K562 (cell line): ENCODE data around the gene DBI. TPM values are rescaled to one million over a fixed set of nuclear protein-coding genes. Genes with fewer than 3 reads are reported as not detected.

ENCODE experiments used
- ATAC-seq: fragments of 200-7000 bp; cut with Tn5 transposase; 3 replicates; pipeline ENCODE4 v1.9.1; 2020; ENCODE audit warnings: moderate library complexity
- BruUV-seq: library from RNA; stranded (reverse); fragments of 400-500 nt; replicated peaks from 2 replicates; lab custom pipeline; 2021; lab: Mats Ljungman, UMichigan
- CTCF ChIA-PET: fragments of 300-600 bp; formaldehyde crosslinking; extraction: SDS; loops from one replicate; lab custom pipeline; 2021; ENCODE audit warnings: low intra/inter-chr PET ratio; lab: Yijun Ruan, JAX
- POLR2A ChIA-PET: fragments of 300-600, 350-650 bp; sonication (Branson Sonifier 250); formaldehyde crosslinking; extraction: SDS; loops from one replicate; lab custom pipeline; 2021; ENCODE audit warnings: antibody characterized with exemption, inconsistent platforms; lab: Yijun Ruan, JAX
- DNase-seq, 4 experiments: peaks; one replicate each; pipeline versions ENCODE4 v3.0.0 to v3.0.0-alpha.2; 2011 to 2018; ENCODE audit warnings: low spot score in 3 of 4, mixed read lengths in 3 of 4; ENCODE audit errors: extremely low read depth in 1 of 4
- FAIRE-seq: peaks from 2 replicates; lab custom pipeline; 2011; peaks lifted over from hg19 to GRCh38; lab: Jason Lieb, UNC
- H2AFZ ChIP-seq: 2 replicates; pipeline ENCODE4 v1.6.0; 2011; ENCODE audit warnings: low read depth, low read length, control low read depth, inconsistent platforms
- H3K27ac ChIP-seq: fragments of 200-600 bp; 3 replicates; pipeline ENCODE4 v1.8.0; 2011; ENCODE audit warnings: low read depth, mild to moderate bottlenecking, control low read depth, inconsistent platforms, low read length, moderate library complexity, mixed read lengths; ENCODE audit errors: extremely low read depth
- H3K27me3 ChIP-seq, 2 experiments: fragments of 300-600 bp in 1 of 2; 2 replicates in 1 of 2; 3 replicates in 1 of 2; pipeline versions ENCODE4 v1.6.0 to v1.8.0; 2011; ENCODE audit warnings: inconsistent platforms in 2 of 2, low read length in 2 of 2, mild to moderate bottlenecking in 1 of 2, mixed read lengths in 1 of 2, moderate library complexity in 1 of 2; ENCODE audit not compliant: control insufficient read depth in 2 of 2, insufficient read depth in 2 of 2
- H3K36me3 ChIP-seq: fragments of 300-600 bp; 3 replicates; pipeline ENCODE4 v1.8.0; 2011; ENCODE audit warnings: mild to moderate bottlenecking, low read length, inconsistent platforms; ENCODE audit not compliant: control insufficient read depth, insufficient read depth
- H3K4me1 ChIP-seq, 2 experiments: fragments of 200-600 bp in 1 of 2; replicated peaks in 1 of 2; 2 replicates in 1 of 2; 3 replicates in 1 of 2; pipeline versions ENCODE4 v1.5.1 to v1.8.0; 2011; ENCODE audit warnings: inconsistent platforms in 2 of 2, low read length in 2 of 2, mild to moderate bottlenecking in 1 of 2, mixed read lengths in 1 of 2, moderate library complexity in 1 of 2; ENCODE audit not compliant: control insufficient read depth in 2 of 2, insufficient read depth in 2 of 2
- H3K4me2 ChIP-seq: 2 replicates; pipeline ENCODE4 v1.6.1; 2011; ENCODE audit warnings: low read length, control low read depth, inconsistent platforms, mixed read lengths; ENCODE audit not compliant: insufficient read depth
- H3K4me3 ChIP-seq: fragments of 200-600 bp; sonication (generic), shearing (Covaris generic); 2 replicates; pipeline ENCODE4 v1.5.1; 2016; ENCODE audit warnings: control low read depth, inconsistent platforms
- H3K79me2 ChIP-seq: fragments of 200-600 bp; 3 replicates; pipeline ENCODE4 v1.8.0; 2011; ENCODE audit warnings: low read length, inconsistent platforms; ENCODE audit not compliant: control insufficient read depth, insufficient read depth
- H3K9ac ChIP-seq, 2 experiments: 2 replicates each; pipeline versions ENCODE4 v1.6.0 to v1.6.1; 2011; ENCODE audit warnings: low read depth in 2 of 2, low read length in 2 of 2, control low read depth in 1 of 2, inconsistent platforms in 1 of 2, mild to moderate bottlenecking in 1 of 2, mixed read lengths in 1 of 2; ENCODE audit not compliant: insufficient read depth in 1 of 2
- H3K9me1 ChIP-seq: one replicate; pipeline ENCODE4 v1.6.0; 2011; ENCODE audit warnings: inconsistent platforms, mild to moderate bottlenecking, low read length, moderate library complexity; ENCODE audit not compliant: control insufficient read depth, insufficient read depth
- H3K9me3 ChIP-seq: replicated peaks from 2 replicates; pipeline ENCODE4 v1.5.1; 2011; ENCODE audit warnings: low read depth, low read length, inconsistent platforms; ENCODE audit not compliant: control insufficient read depth, insufficient read depth
- H4K20me1 ChIP-seq: replicated peaks from 2 replicates; pipeline ENCODE4 v1.6.1; 2011; ENCODE audit warnings: low read length, inconsistent platforms, mixed read lengths; ENCODE audit not compliant: control insufficient read depth, insufficient read depth
- ARID2 ChIP-seq: fragments of 450-650 bp; IDR thresholded peaks from 2 replicates; pipeline ENCODE4 v1.6.1; 2017; ENCODE audit warnings: antibody characterized with exemption, mild to moderate bottlenecking
- CHD4 ChIP-seq: fragments of 200-600 bp; sonication (generic); IDR thresholded peaks from 3 replicates; pipeline ENCODE4 v1.6.1; 2012; ENCODE audit warnings: low read depth, mild to moderate bottlenecking, mixed read lengths, low read length, inconsistent platforms; ENCODE audit not compliant: insufficient read depth, insufficient replicate concordance, poor library complexity, severe bottlenecking
- CREB1 ChIP-seq, 2 experiments: sonication (generic) in 1 of 2; formaldehyde crosslinking in 1 of 2; IDR thresholded peaks; 2 replicates each; pipeline versions ENCODE4 v1.6.1 to v1.8.0; 2012 to 2022; ENCODE audit warnings: inconsistent platforms in 1 of 2, mild to moderate bottlenecking in 1 of 2, missing genetic modification reagents in 1 of 2, moderate library complexity in 1 of 2
- CREM ChIP-seq: IDR thresholded peaks from 2 replicates; pipeline ENCODE4 v1.6.1; 2014; ENCODE audit warnings: antibody characterized with exemption, low read depth
- FOXA1 ChIP-seq: fragments of 450-650 bp; IDR thresholded peaks from 2 replicates; pipeline ENCODE4 v1.6.1; 2016; ENCODE audit warnings: mild to moderate bottlenecking, borderline replicate concordance
- HMGN3 ChIP-seq: IDR thresholded peaks from 2 replicates; pipeline ENCODE4 v1.6.1; 2011; ENCODE audit warnings: borderline replicate concordance, low read depth, mild to moderate bottlenecking, mixed read lengths, low read length; ENCODE audit not compliant: insufficient read length; ENCODE audit errors: extremely low read depth
- KLF13 ChIP-seq: fragments of 450-650 bp; IDR thresholded peaks from 2 replicates; pipeline ENCODE4 v1.6.1; 2016; ENCODE audit warnings: missing genetic modification characterization, low read depth, mild to moderate bottlenecking, missing compliant biosample characterization, moderate library complexity, borderline replicate concordance
- MEF2A ChIP-seq: IDR thresholded peaks from 2 replicates; pipeline ENCODE4 v1.6.1; 2011; ENCODE audit warnings: low read depth, mild to moderate bottlenecking, low read length, moderate library complexity; ENCODE audit not compliant: control insufficient read depth
- MTA3 ChIP-seq: fragments of 450-650 bp; formaldehyde crosslinking; IDR thresholded peaks from 2 replicates; pipeline ENCODE4 v1.6.1; 2017; ENCODE audit warnings: mild to moderate bottlenecking, borderline replicate concordance
- NFATC3 ChIP-seq: fragments of 450-650 bp; IDR thresholded peaks from 2 replicates; pipeline ENCODE4 v1.6.1; 2017; ENCODE audit warnings: mild to moderate bottlenecking
- RAD21 ChIP-seq, 2 experiments: fragments of 250-450 bp in 1 of 2; fragments of 450-650 bp in 1 of 2; sonication (Bioruptor Pico) in 1 of 2; formaldehyde crosslinking in 1 of 2; IDR thresholded peaks in 1 of 2; conservative IDR thresholded peaks in 1 of 2; 2 replicates each; pipeline versions ENCODE4 v1.4.0 to v1.8.0; 2020 to 2022; ENCODE audit warnings: mild to moderate bottlenecking in 2 of 2, moderate library complexity in 1 of 2
- RBM15 ChIP-seq: fragments of 200-400 bp; formaldehyde crosslinking; IDR thresholded peaks from 2 replicates; pipeline ENCODE4 v1.6.1; 2018; ENCODE audit warnings: mild to moderate bottlenecking, low read length, moderate library complexity; ENCODE audit not compliant: insufficient read depth
- SMC3 ChIP-seq: conservative IDR thresholded peaks from 2 replicates; pipeline ENCODE4 v1.6.1; 2011; ENCODE audit warnings: low read depth, low read length, improper control_type of control experiment; ENCODE audit not compliant: insufficient read depth
- THRAP3 ChIP-seq: fragments of 450-650 bp; IDR thresholded peaks from 2 replicates; pipeline ENCODE4 v1.6.1; 2016; ENCODE audit warnings: mild to moderate bottlenecking, inconsistent platforms, borderline replicate concordance
- ZFX ChIP-seq: sonication (generic); formaldehyde crosslinking; IDR thresholded peaks from 2 replicates; pipeline ENCODE4 v1.8.0; 2022; ENCODE audit warnings: mild to moderate bottlenecking, missing genetic modification reagents, moderate library complexity
- ZNF143 ChIP-seq: sonication (generic); formaldehyde crosslinking; IDR thresholded peaks from 2 replicates; pipeline ENCODE4 v1.9.0; 2022; ENCODE audit warnings: mild to moderate bottlenecking, missing genetic modification reagents
- ZNF316 ChIP-seq: fragments of 450-650 bp; IDR thresholded peaks from 2 replicates; pipeline ENCODE4 v1.6.1; 2016
- ZNF830 ChIP-seq: fragments of 250-450 bp; sonication (Bioruptor Pico); IDR thresholded peaks from 2 replicates; pipeline ENCODE4 v1.5.0; 2021; ENCODE audit warnings: mild to moderate bottlenecking
- WGBS: fragments of 100-300 bp; shearing (Covaris generic); methylation state at CpG from one replicate; pipeline ENCODE4 v1.1.6; 2016; ENCODE audit warnings: low coverage, mixed read lengths; ENCODE audit not compliant: insufficient coverage; ENCODE audit errors: missing lambda C conversion rate; 5-methylcytosine and 5-hydroxymethylcytosine counted together
- in situ Hi-C: fragments of 300-500 bp; cut with MboI; formaldehyde crosslinking; loops from 4 replicates; pipeline ENCODE4 v1.15.0; 2018; ENCODE audit warnings: inconsistent platforms, mixed read lengths
- intact Hi-C: fragments of 100-400 bp; cut with micrococcal nuclease; formaldehyde crosslinking; loops from 2 replicates; pipeline ENCODE4 v1.14.2; 2022
- polyA plus RNA-seq, 8 experiments: library from polyadenylated mRNA; depleted of rRNA in 4 of 8; stranded (reverse) in 5 of 8; unstranded in 3 of 8; fragments of >200 nt; fragmentation: Nextera tagmentation in 2 of 8; fragmentation: Illumina TruSeq in 1 of 8; extraction: Ambion mirVana in 2 of 8; extraction: Trizol in 1 of 8; gene quantifications; 2 replicates each; pipeline versions ENCODE4 v1.2.1 to v1.2.3, GENCODE V29; 2011 to 2014; ENCODE audit warnings: inconsistent platforms in 1 of 8, missing spikeins in 1 of 8
- total RNA-seq, 7 experiments: library from RNA; depleted of rRNA in 6 of 7; stranded (reverse); fragments of >200 nt in 6 of 7; fragmentation: Illumina TruSeq in 2 of 7; extraction: Trizol in 2 of 7; gene quantifications; 2 replicates each; pipeline versions ENCODE4 v1.2.1 to v1.2.3, GENCODE V29; 2011 to 2021; ENCODE audit warnings: low replicate concordance in 1 of 7
- TF ChIP-seq, protein P1 (sequence below): IDR thresholded peaks from 2 replicates; pipeline ENCODE4 v1.6.1; 2011; ENCODE audit not compliant: insufficient read length; ENCODE audit errors: extremely low read depth
- TF ChIP-seq, protein P2 (sequence below): sonication (generic); formaldehyde crosslinking; IDR thresholded peaks from 2 replicates; pipeline ENCODE4 v1.8.0; 2022; ENCODE audit warnings: missing genetic modification reagents, mild to moderate bottlenecking, moderate library complexity, borderline replicate concordance

Gene DBI
- total and polyA plus RNA-seq, 9 of the 15 experiments (the other 6 are each of a cell fraction or from before 2014, with no cell fraction given): 55.8 to 443 (median 194) TPM

DNA sequence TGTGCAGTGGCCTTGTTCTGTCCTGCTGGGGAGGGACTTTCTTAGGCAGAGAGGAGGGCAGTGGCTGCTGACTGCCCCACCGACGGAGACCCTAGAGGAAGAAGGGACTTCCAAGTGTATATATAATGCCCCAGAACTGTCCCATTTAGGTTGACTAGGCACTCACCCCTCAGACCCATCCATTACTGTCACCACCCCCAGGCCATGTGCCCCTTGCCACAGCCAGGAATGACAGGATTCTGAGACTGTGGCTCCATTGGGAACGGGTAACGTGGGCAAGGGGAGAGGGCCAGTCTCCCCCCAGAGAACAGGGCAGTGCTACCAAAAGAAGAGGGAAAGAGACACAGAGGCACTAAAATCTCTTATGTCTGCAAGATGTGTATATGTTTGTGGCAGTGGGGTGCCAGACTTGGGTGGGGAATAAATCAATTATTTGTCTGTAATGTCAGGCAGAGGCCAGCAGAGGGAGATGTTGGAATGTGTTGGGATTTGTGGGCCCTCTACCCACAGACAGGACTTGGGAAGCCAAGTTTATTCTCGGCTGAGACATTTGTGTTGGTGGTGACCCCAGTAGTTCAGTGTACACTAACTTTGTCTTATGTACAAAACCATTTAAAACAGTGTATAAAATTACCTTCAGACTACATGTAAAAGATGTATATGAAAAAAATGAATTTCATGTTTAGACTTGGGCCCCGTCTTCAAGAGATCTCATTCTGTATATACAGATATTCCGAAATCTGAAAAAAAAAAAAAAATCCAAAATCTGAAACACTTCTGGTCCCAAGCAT lies 40.8 kb downstream of the DBI start:
- in situ Hi-C loops (loop anchor here (10.0 kb wide), 1 partner anchor 257 kb away; no protein-coding TSS in a partner anchor), intact Hi-C loops (loop anchor here (1.0 to 2.0 kb wide), 3 partner anchors 69 to 253 kb away; no protein-coding TSS in a partner anchor)
- BruUV-seq: no TSS peak
- 22% methylated on average over 7 of the region's 7 CpGs for WGBS
- ChIA-PET POLR2A (no interaction called here), CTCF (interaction anchor here (0.7 to 5.6 kb wide), 4 partner anchors 68 to 252 kb away, joined by 3 to 56 read pairs (median 12); no protein-coding TSS in a partner anchor)
- Histone ChIP-seq H3K4me2 (no peak overlapping the region), H3K27ac (no peak overlapping the region), H3K9me1 (no peaks in the 10 kb centered on the region), H3K36me3 (no peaks in the 10 kb centered on the region), H3K9me3 (no peaks in the 10 kb centered on the region), H3K27me3 (peaks cover 0 to 27% of the 10 kb centered on the region in 2 experiments; a peak in 2 of 5 replicates), H3K79me2 (no peaks in the 10 kb centered on the region), H2AFZ (no peak overlapping the region), H3K4me1 (no peaks in the 10 kb centered on the region; a peak in 1 of 5 replicates), H3K4me3 (no peak overlapping the region), H3K9ac (no peak overlapping the region), H4K20me1 (no peaks in the 10 kb centered on the region)
- FAIRE-seq: peak; percentile 93
- peak; percentile 71 to 78 (median 74) for DNase-seq
- ATAC-seq: peak; percentile 89
- no peak for TF ChIP-seq NFATC3
- TF ChIP-seq ZFX (CRISPR knock-in tag): no peak
- no peak for TF ChIP-seq CHD4
- TF ChIP-seq, protein P1, sequence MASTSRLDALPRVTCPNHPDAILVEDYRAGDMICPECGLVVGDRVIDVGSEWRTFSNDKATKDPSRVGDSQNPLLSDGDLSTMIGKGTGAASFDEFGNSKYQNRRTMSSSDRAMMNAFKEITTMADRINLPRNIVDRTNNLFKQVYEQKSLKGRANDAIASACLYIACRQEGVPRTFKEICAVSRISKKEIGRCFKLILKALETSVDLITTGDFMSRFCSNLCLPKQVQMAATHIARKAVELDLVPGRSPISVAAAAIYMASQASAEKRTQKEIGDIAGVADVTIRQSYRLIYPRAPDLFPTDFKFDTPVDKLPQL: no peak
- TF ChIP-seq KLF13 (tag): no peak
- peak; percentile 84 for TF ChIP-seq ARID2
- TF ChIP-seq ZNF830 (CRISPR knock-in tag): no peak
- no peak for TF ChIP-seq CREM
- no peak for TF ChIP-seq RBM15
- TF ChIP-seq FOXA1: no peak
- no peak for TF ChIP-seq ZNF316
- TF ChIP-seq ZNF143 (CRISPR knock-in tag): no peak
- TF ChIP-seq RAD21 (CRISPR knock-in tag; conservative IDR thresholded peaks at IDR 0.05 in 1 of 2, IDR thresholded peaks at IDR 0.05 in 1 of 2): peak; percentile 95
- no peak for TF ChIP-seq CREB1 (IDR thresholded peaks at IDR 0.05)
- TF ChIP-seq CREB1 (CRISPR knock-in tag; IDR thresholded peaks at IDR 0.05): no peak
- TF ChIP-seq HMGN3: no peak
- TF ChIP-seq, protein P2, sequence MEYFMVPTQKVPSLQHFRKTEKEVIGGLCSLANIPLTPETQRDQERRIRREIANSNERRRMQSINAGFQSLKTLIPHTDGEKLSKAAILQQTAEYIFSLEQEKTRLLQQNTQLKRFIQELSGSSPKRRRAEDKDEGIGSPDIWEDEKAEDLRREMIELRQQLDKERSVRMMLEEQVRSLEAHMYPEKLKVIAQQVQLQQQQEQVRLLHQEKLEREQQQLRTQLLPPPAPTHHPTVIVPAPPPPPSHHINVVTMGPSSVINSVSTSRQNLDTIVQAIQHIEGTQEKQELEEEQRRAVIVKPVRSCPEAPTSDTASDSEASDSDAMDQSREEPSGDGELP (CRISPR knock-in tag): no peak
- no peak for TF ChIP-seq MEF2A
- TF ChIP-seq MTA3: no peak
- peak; percentile 88 for TF ChIP-seq SMC3
- no peak for TF ChIP-seq THRAP3
